ENCODE data around the gene SGCA. TPM values are rescaled to one million over a fixed set of nuclear protein-coding genes. Genes with fewer than 3 reads are reported as not detected.

SGCA gene
- total and polyA plus RNA-seq, 2 of the 13 experiments (the other 11 are each of a cell fraction or from before 2014, with no cell fraction given), result not detected

- Histone ChIP-seq H3K4me1 (ENCODE audit: insufficient read depth, low read length) (0 out of 2 replicates have a peak, but pooled peaks cover 9% of the 10 kb centered on the region), H3K27ac (ENCODE audit: extremely low read length, insufficient read depth, low read length) (no peak overlapping the region), H3K4me2 (ENCODE audit: low read depth, low read length) (peak overlapping the region; percentile 85), H3K36me3 (replicated peaks in 1 of 2; ENCODE audit: control insufficient read depth in 1 of 2, insufficient read depth in 2 of 2, low read length in 2 of 2) (no peaks in the 10 kb centered on the region), H4K20me1 (ENCODE audit: insufficient read depth, low read length) (no peaks in the 10 kb centered on the region; the same call in 1 of the 2 replicates), H3K4me3 (replicated peaks in 1 of 3; ENCODE audit: insufficient read depth in 1 of 3, low read depth in 2 of 3, low read length in 3 of 3) (peak overlapping the region; percentile 26 to 73 (median 36); a peak in 5 of 6 replicates), H2AFZ (ENCODE audit: low read length) (no peak overlapping the region), H3K79me2 (ENCODE audit: insufficient read depth, low read length) (no peaks in the 10 kb centered on the region), H3K9ac (ENCODE audit: insufficient read depth, low read depth, low read length) (no peak overlapping the region), H3K27me3 (ENCODE audit: control insufficient read depth in 1 of 2, insufficient read depth in 2 of 2, low read length in 2 of 2) (peaks cover 10 to 72% of the 10 kb centered on the region in 2 experiments), H3K9me3 (ENCODE audit: low read length) (no peaks in the 10 kb centered on the region)
- ChIA-PET POLR2A (interaction anchor here (1.0 to 1.4 kb wide), 2 partner anchors 9 to 23 kb away, joined by 3 to 4 read pairs; no protein-coding TSS in a partner anchor), CTCF (ENCODE audit: low intra/inter-chr PET ratio, low total read pairs) (interaction anchor here (0.8 to 9.4 kb wide), 9 partner anchors 12 to 95 kb away, joined by 3 to 301 read pairs (median 7); partner anchors contain the start of gene TMEM92)
- WGBS (ENCODE audit: low lambda C conversion rate), result 6% methylated on average over 42 of the region's 55 CpGs
- DNase-seq (ENCODE audit: low spot score) (peak; percentile 71), FAIRE-seq (peak; percentile 74), ATAC-seq (peak; percentile 84)
- intact Hi-C loops (cut with micrococcal nuclease; ENCODE audit: unreplicated experiment) (loop anchor here (1.0 kb wide), 2 partner anchors 73 to 97 kb away; no protein-coding TSS in a partner anchor), in situ Hi-C loops (cut with HindIII; ENCODE audit: extremely low pct_ligation_motif_present, low pct_unique_long_range_greater_than_20kb) (no loop called here)
- no TSS peak for BruUV-seq (replicated peaks)
- TF ChIP-seq ELF4 (CRISPR knock-in tag; IDR thresholded peaks at IDR 0.05; ENCODE audit: borderline replicate concordance) (no peak), ZNF263 (CRISPR knock-in tag; IDR thresholded peaks at IDR 0.05) (0 out of 2 replicates have a peak, but pooled peaks have one; percentile 18), ZNF138 (CRISPR knock-in tag; IDR thresholded peaks at IDR 0.05; ENCODE audit: low read depth) (no peak), FOXM1 (CRISPR knock-in tag; IDR thresholded peaks at IDR 0.05) (no peak), ZNF569 (CRISPR knock-in tag; IDR thresholded peaks at IDR 0.05; ENCODE audit: borderline replicate concordance) (no peak), CC2D1A (CRISPR knock-in tag; IDR thresholded peaks at IDR 0.05) (no peak), ZBTB46 (CRISPR knock-in tag; IDR thresholded peaks at IDR 0.05; ENCODE audit: borderline replicate concordance) (no peak), ZBTB42 (CRISPR knock-in tag; IDR thresholded peaks at IDR 0.05) (no peak), HMGXB3 (CRISPR knock-in tag; IDR thresholded peaks at IDR 0.05; ENCODE audit: borderline replicate concordance) (no peak), SALL1 (CRISPR knock-in tag; IDR thresholded peaks at IDR 0.05) (0 out of 2 replicates have a peak, but pooled peaks have one; percentile 46), ZNF280D (CRISPR knock-in tag; IDR thresholded peaks at IDR 0.05) (0 out of 2 replicates have a peak, but pooled peaks have one; percentile 20), WIZ (CRISPR knock-in tag; IDR thresholded peaks at IDR 0.05) (no peak), ZNF225 (CRISPR knock-in tag; IDR thresholded peaks at IDR 0.05) (no peak)
Observed at GRCh38 chr17:50200457-50201275, 34.9 kb downstream of the SGCA start.
